HG02885 (cell line): Measurements from ENCODE around the gene MYEOV.
A peak's percentile ranks its signal among the peaks of the same experiment; 100 is the strongest.

ENCODE experiments used
- ATAC-seq: cut with Tn5 transposase; IDR thresholded peaks from one replicate; pipeline ENCODE4 v1.9.1; 2021; ENCODE audit warnings: mild to moderate bottlenecking; ENCODE audit not compliant: unreplicated experiment, poor library complexity

Gene MYEOV

GRCh38 chr11:69285766-69286165 is 8.2 kb upstream of the MYEOV start:
- ATAC-seq: no peak

- ATAC-seq: no peak
Observed at GRCh38 chr11:69286374-69287371, 7.3 kb upstream of the MYEOV start.

GRCh38 chr11:69287968-69288882 is 5.7 kb upstream of the MYEOV start:
- no peak for ATAC-seq

GRCh38 chr11:69288883-69289242 is 5.1 kb upstream of the MYEOV start:
- ATAC-seq: no peak

- ATAC-seq: no peak
Observed at GRCh38 chr11:69290806-69291205, 3.1 kb upstream of the MYEOV start.

- no peak for ATAC-seq
Observed at GRCh38 chr11:69291459-69292110, 2.4 kb upstream of the MYEOV start.

- no peak for ATAC-seq
Observed at GRCh38 chr11:69292221-69292648, 1.7 kb upstream of the MYEOV start.

GRCh38 chr11:69293087-69293486 is 868 bp upstream of the MYEOV start:
- no peak for ATAC-seq

GRCh38 chr11:69294571-69295078 is 670 bp downstream of the MYEOV start:
- ATAC-seq: no peak

- ATAC-seq: no peak
Observed at GRCh38 chr11:69295079-69295994, 1.4 kb downstream of the MYEOV start.

- ATAC-seq: no peak
Observed at GRCh38 chr11:69295995-69296889, 2.3 kb downstream of the MYEOV start.

GRCh38 chr11:69296890-69297786 is 3.2 kb downstream of the MYEOV start:
- ATAC-seq: peak; percentile 46

GRCh38 chr11:69297787-69298266 is 3.9 kb downstream of the MYEOV start:
- ATAC-seq: peak; percentile 16

GRCh38 chr11:69298267-69299022 is 4.5 kb downstream of the MYEOV start:
- ATAC-seq: peak; percentile 53

- no peak for ATAC-seq
Observed at GRCh38 chr11:69299023-69299461, 5.1 kb downstream of the MYEOV start.

- no peak for ATAC-seq
Observed at GRCh38 chr11:69299572-69299971, 5.6 kb downstream of the MYEOV start.
